Fibroblast of skin of back (primary cell): ENCODE measurements around the gene CBFA2T3.

Experiments
- DNase-seq: peaks from one replicate; pipeline ENCODE4 v3.0.0-alpha.2; 2013

Gene CBFA2T3

GRCh38 chr16:88975511-88976061, 1.4 kb downstream of the CBFA2T3 start:
- DNase-seq: no peak

DNA sequence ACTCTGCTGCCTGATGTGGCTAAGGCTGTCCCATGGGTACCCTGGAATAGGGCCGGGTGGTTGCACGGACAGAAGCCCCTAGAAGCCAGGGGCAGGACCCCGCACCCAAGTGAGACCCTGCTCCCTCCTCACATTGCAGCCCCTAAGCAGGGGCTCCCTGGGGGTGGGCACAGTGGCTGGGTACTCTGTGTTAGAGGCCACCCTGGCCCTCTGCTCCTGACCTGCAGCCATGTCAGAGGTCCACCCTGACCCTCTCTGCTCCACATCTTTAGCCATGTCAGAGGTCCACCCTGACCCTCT, 2.1 kb downstream of the CBFA2T3 start:
- DNase-seq: no peak

GRCh38 chr16:88974080-88974915, 2.7 kb downstream of the CBFA2T3 start:
- no peak for DNase-seq

- DNase-seq: no peak
These were observed 3.5 kb downstream of the CBFA2T3 start for GRCh38 chr16:88973415-88974050.

GRCh38 chr16:88973007-88973410, 4.0 kb downstream of the CBFA2T3 start:
- no peak for DNase-seq

GRCh38 chr16:88972349-88972748, 4.7 kb downstream of the CBFA2T3 start:
- DNase-seq: no peak

- no peak for DNase-seq
These were observed 5.5 kb downstream of the CBFA2T3 start for GRCh38 chr16:88971371-88972097.

DNA sequence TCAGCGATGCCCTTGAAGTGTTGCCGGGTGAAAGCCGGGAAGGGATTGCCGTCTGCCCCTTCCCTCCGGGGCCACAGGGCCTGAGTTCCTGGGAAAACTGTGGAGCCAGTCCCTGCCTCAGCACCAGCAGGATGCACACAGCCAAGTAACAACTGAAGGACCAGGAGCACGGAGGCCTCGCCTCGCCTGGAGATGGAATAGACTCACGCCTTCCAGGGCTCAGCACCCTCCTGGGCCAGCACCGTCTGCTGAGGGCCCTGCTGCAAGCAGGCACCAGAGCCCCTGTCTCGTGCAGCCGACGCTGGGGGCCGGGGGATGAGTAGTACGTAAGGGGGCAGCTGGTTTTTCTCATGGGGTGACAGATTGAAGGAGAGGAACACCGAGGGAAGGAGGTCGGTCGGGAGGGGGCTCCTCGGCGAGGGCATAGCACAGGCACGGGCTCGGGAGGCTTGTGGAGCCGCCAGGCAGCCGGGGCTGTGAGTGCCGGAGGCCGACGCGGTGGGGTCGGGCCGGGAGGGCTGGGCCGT, 6.4 kb downstream of the CBFA2T3 start:
- DNase-seq: no peak

DNA sequence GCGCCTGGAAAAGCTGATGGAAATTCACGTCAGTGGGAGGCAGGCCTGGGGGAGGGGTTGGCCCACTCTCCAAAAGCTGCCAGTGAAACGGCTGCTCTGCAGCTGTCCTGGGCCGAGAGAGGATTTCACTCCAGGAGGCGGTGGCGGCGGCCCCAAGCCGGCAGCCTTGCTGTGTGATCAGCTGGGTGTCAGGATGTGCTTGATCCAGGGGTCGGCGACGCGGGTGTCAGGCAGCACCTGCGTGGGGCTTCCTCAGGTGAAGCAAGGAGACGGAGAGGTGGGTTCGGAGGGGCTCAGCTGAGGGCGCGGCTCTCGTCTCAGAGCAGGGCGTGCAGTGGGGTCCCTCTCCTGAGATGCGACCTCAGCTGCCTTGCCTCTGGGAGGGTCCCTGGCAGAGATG, 7.0 kb downstream of the CBFA2T3 start:
- no peak for DNase-seq

GRCh38 chr16:88969361-88969831, 7.6 kb downstream of the CBFA2T3 start:
- no peak for DNase-seq

DNA sequence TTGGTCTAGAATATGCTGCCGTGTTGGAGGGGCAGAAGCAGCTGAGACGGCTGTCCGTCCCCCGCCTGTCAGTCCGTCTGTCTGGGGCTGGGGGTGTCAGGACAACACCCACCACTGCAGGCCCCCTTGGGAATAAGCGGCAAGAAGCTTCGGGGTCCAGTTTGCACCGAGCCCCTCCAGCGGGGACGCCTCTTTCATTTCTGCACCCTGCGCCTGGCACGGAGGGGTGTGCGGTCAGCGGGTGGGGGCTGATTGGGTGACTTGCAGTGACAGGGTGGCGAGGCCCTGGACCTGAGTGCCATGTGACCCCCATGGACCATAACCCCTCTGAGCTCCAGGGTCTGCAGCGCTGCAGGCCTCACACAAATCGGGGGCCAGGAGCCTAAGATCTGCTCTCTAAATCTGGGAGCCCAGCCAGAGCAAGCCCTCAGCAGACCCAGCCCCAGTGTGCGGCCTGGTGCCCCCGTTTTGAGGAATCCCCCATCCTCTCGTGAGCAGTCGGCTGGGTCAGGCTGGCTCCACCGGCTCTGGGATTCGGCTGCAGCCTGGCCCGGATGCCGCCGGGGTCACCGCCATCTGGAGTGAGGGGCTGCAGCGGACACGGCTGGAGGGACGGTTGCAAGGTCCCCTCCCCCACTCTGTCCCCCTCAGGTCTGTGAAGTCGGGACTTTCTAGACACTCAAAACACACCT, 8.3 kb downstream of the CBFA2T3 start:
- DNase-seq: no peak

DNA sequence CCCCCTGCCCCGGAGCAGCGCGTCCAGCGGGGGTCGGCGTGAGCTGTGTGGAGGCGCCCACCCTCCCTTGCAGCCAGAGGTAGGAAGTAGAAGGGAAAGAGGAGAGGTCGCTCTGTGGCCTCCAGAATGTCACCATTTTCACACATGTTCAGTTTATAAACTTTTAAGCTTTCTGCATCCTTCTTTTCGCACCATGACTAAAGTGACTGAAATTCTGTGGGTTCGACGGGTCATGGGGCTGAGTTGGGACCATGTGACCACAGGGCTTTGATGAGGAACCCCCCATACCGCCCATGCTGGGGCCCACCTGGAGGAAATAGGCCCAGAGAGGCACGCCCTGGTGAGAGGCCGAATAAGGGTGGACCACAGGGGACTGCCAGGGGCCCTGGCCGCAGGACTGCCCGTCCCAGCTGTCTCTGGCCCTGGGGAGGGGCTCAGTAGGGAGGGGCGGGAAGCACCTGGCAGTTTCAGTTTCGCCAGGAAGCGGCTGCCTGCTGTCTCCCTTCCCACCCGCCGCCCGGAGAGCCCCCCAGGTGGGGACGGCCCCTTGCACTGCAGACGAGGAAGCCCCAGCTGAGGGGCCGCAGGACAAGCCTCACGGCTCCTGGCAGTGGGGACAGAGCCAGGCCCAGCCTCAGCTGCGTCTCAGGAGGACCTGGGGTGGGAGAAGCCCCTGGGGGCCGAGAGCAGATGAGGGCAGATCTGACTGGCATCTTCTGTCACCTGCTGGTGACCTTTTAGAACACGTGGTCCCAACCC, 9.0 kb downstream of the CBFA2T3 start:
- DNase-seq: no peak

DNA sequence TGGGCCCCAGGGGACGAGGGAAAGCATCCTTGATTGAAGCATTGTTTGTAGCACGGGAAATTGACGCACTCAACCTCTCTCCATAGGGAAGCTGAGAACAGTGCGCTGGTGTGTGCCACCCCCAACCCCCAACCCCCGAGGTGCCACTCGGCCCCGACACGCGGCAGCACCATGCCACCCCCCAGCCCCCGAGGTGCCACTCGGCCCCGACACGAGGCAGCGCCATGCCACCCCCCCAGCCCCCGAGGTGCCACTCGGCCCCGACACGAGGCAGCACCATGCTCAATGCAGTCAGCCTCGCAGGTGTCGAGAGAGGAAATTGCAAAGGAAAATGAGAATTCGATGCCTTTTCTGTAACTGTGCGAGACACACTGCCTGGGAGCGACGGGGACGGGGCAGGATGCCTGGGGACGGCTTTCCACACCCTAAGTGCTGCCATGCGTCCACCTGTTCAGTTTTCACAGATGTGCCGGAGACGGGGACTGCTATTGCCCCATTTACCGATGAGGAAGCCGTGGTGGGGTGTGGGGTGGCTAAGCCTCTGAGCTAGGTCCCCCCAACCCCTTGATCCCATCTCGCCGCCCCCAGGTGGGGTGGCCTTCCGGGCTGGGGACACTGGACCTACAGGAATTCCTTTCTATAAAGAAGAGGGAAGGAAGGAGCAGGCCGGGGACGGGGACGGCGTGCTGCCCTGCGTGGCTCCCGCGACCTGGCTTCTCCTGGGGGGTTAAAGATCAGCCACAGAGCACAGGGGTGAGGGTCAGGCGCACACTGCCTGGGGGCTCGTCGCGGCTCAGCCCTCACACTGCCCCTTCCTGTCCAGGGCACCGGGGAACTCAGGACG, 9.8 kb downstream of the CBFA2T3 start:
- no peak for DNase-seq

DNA sequence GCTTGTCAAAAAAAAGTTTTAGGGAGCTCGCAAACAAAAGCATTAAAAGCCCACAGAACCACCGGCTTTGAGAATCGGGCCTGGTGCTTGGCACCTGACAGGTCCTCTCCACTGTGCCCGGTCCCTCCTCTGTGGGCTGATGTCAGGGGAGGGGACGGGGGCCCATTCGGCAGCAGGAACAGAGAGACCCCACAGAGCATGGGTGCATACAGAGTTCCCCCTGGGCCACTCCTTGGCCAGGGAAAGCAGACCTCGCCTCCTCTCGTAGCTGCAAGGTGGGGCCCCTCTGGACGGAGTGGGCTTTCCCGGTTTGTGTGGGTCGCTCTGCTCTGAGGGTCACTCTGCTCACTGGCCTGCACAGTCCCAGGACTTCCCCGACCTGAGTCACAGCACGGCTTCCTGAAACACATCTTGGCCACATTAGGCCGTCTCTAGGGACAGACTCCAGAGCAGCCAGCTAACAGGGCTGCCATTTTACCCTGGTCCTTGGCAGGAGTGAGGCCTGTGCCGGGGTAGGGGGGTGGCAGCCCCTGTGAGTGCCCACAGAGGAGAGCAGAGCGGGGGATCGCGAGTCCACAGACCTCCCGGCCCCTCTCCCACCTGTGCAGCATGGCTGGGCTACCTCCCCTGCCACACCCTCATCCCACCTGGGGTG, 11.1 kb downstream of the CBFA2T3 start:
- no peak for DNase-seq

GRCh38 chr16:88965411-88965810, 11.6 kb downstream of the CBFA2T3 start:
- no peak for DNase-seq

- DNase-seq: no peak
These were observed 12.4 kb downstream of the CBFA2T3 start for GRCh38 chr16:88964636-88965035.

- DNase-seq: no peak
These were observed 13.4 kb downstream of the CBFA2T3 start for GRCh38 chr16:88963583-88963982.

DNA sequence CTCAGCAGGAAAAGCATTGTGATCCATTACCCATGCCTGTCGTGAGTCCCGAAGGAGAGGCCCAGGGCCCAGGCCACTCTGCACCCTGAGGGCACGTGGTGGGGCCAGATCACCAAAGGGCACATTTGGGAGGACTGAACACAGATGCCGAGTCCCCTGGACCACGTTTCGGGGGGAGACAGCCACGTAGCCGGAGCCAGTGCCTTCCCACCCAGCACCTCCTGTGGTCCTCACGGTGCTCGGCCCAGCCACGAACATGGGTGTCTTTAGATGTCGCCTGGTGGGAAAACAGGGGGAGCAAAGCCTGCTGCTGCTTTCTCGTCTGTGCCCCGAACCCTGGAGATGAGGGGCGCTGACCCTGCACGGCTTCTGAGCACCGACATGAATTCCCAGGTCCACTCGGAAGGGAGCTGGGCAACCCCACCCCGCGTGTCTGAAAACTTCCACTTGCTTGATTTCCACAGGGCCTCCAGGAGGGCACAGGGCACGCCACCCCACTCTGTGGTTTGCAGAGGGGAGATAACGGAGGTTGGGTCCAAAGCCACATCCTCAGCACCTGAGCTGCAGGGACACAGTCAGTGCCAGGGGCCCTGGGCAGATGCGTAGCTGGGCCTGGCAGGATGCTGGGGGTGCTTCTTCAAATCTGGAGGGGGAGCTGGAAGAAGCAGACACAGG, 14.4 kb downstream of the CBFA2T3 start:
- DNase-seq: no peak

GRCh38 chr16:88961011-88961410, 16.0 kb downstream of the CBFA2T3 start:
- DNase-seq: no peak

GRCh38 chr16:88960516-88960915, 16.5 kb downstream of the CBFA2T3 start:
- DNase-seq: no peak
